ENCODE measurements around the gene HYAL1. TPM values are rescaled to one million over a fixed set of nuclear protein-coding genes. Genes with fewer than 3 reads are reported as not detected.
A peak's percentile ranks its signal among the peaks of the same experiment; 100 is the strongest.

Gene HYAL1
- total RNA-seq, 2 donors from 2014 or later, result 2.0 TPM

GRCh38 chr3:50268703-50269451 is 34.5 kb downstream of the HYAL1 start, which contains the start of gene SEMA3B:
SEMA3B (plus strand) TSS chr3:50269147; CDS start chr3:50269241, 94 bp downstream.
- peak; percentile 66 for DNase-seq (ENCODE audit: low spot score)
- Histone ChIP-seq H3K27ac (peak within 1 kb of the TSS; percentile 80 to 81), H3K36me3 (no peaks in the 10 kb centered on the region), H3K9me3 (no peaks in the 10 kb centered on the region), H3K4me1 (replicated peaks) (peaks cover 18% of the 10 kb centered on the region), H3K27me3 (replicated peaks; ENCODE audit: insufficient read depth) (no peaks in the 10 kb centered on the region), H3K4me3 (peak within 1 kb of the TSS; percentile 6 to 17)
- WGBS, result 24% methylated on average over 21 of the region's 21 CpGs
- intact Hi-C loops (cut with DNase I), result no loop called here
- TF ChIP-seq CTCF (IDR thresholded peaks at IDR 0.05) (no peak), POLR2AphosphoS5 (IDR thresholded peaks at IDR 0.05) (peak; percentile 61), POLR2A (IDR thresholded peaks at IDR 0.05) (peak; percentile 65)

GRCh38 chr3:50268276-50268675 is 35.1 kb downstream of the HYAL1 start:
- Histone ChIP-seq H3K27ac (no peak overlapping the region), H3K9me3 (no peaks in the 10 kb centered on the region), H3K4me3 (no peak overlapping the region), H3K4me1 (replicated peaks) (peaks cover 18% of the 10 kb centered on the region), H3K27me3 (replicated peaks; ENCODE audit: insufficient read depth) (no peaks in the 10 kb centered on the region), H3K36me3 (no peaks in the 10 kb centered on the region)
- WGBS, result 32% methylated on average over 3 of the region's 3 CpGs
- intact Hi-C loops (cut with DNase I), result no loop called here
- no peak for TF ChIP-seq CTCF (IDR thresholded peaks at IDR 0.05)
- no peak for TF ChIP-seq POLR2AphosphoS5 (IDR thresholded peaks at IDR 0.05)
- TF ChIP-seq POLR2A (IDR thresholded peaks at IDR 0.05), result no peak
- DNase-seq (ENCODE audit: low spot score), result no peak

GRCh38 chr3:50267280-50267913 is 36.0 kb downstream of the HYAL1 start:
- Histone ChIP-seq H3K9me3 (no peaks in the 10 kb centered on the region), H3K36me3 (no peaks in the 10 kb centered on the region), H3K4me3 (peak overlapping the region; percentile 17 to 26), H3K27me3 (replicated peaks; ENCODE audit: insufficient read depth) (no peaks in the 10 kb centered on the region), H3K27ac (peak overlapping the region; percentile 80 to 81), H3K4me1 (replicated peaks) (peaks cover 18% of the 10 kb centered on the region)
- WGBS, result 5% methylated on average over 22 of the region's 22 CpGs
- peak; percentile 51 for TF ChIP-seq POLR2A (IDR thresholded peaks at IDR 0.05)
- TF ChIP-seq POLR2AphosphoS5 (IDR thresholded peaks at IDR 0.05), result peak; percentile 65
- peak in 1 of 4 experiments; percentile 14 for TF ChIP-seq CTCF (IDR thresholded peaks at IDR 0.05)
- peak; percentile 61 for DNase-seq (ENCODE audit: low spot score)
- intact Hi-C loops (cut with DNase I), result no loop called here

- DNase-seq (ENCODE audit: low spot score), result no peak
- WGBS, result 57% methylated on average over 7 of the region's 7 CpGs
- Histone ChIP-seq H3K4me1 (replicated peaks) (peaks cover 18% of the 10 kb centered on the region), H3K27me3 (replicated peaks; ENCODE audit: insufficient read depth) (no peaks in the 10 kb centered on the region), H3K4me3 (peak overlapping the region; percentile 17 to 26), H3K36me3 (no peaks in the 10 kb centered on the region), H3K9me3 (no peaks in the 10 kb centered on the region), H3K27ac (peak overlapping the region; percentile 80 to 81)
- intact Hi-C loops (cut with DNase I), result no loop called here
- TF ChIP-seq POLR2AphosphoS5 (IDR thresholded peaks at IDR 0.05), result no peak
- no peak for TF ChIP-seq CTCF (IDR thresholded peaks at IDR 0.05)
- no peak for TF ChIP-seq POLR2A (IDR thresholded peaks at IDR 0.05)
Measured at GRCh38 chr3:50266836-50267235, 36.5 kb downstream of the HYAL1 start.

Data from prostate gland (tissue), 2 donors.